Pancreas (tissue), 10 donors: ENCODE data around the gene FKBP9. TPM values are rescaled to one million over a fixed set of nuclear protein-coding genes. Genes with fewer than 3 reads are reported as not detected.

Source experiments
- ATAC-seq, 4 donors: fragments of 200-7000 bp; cut with Tn5 transposase; one replicate each; pipeline versions ENCODE4 v1.8.0 to v1.9.1; 2020; ENCODE audit warnings: mild to moderate bottlenecking in 4 of 4, moderate library complexity in 4 of 4
- DNase-seq, 6 donors: peaks; one replicate each; pipeline ENCODE4 v3.0.0-alpha.2; 2020
- FAIRE-seq: peaks from 2 replicates; lab custom pipeline; 2012; peaks lifted over from hg19 to GRCh38; lab: Jason Lieb, UNC
- H3K27ac ChIP-seq, 4 donors: fragments of 200-600 bp; sonication (generic); 1 replicate in 3 of 4; 2 replicates in 1 of 4; pipeline versions ENCODE4 v1.5.0 to v1.8.0; 2020
- H3K27me3 ChIP-seq, 4 donors: fragments of 200-600 bp; one replicate each; pipeline ENCODE4 v1.8.0; 2021
- H3K36me3 ChIP-seq, 3 donors: fragments of 200-600 bp; sonication (generic) in 1 of 3; one replicate each; pipeline versions ENCODE4 v1.5.0 to v1.8.0; 2020 to 2021
- H3K4me1 ChIP-seq, 3 donors: fragments of 200-600 bp; one replicate each; pipeline ENCODE4 v1.8.0; 2021
- H3K4me3 ChIP-seq, 4 donors: fragments of 200-600 bp; sonication (generic) in 2 of 4; one replicate each; pipeline versions ENCODE4 v1.5.0 to v1.8.0; 2020 to 2021
- H3K9me3 ChIP-seq, 4 donors: fragments of 200-600 bp; one replicate each; pipeline ENCODE4 v1.8.0; 2021
- WGBS, 2 donors: extraction: QIAGEN DNeasy Blood & Tissue Kit; methylation state at CpG; one replicate each; pipeline ENCODE4 v1.1.7; 2013; 5-methylcytosine and 5-hydroxymethylcytosine counted together
- intact Hi-C, 3 donors: fragments of 100-400 bp; cut with DNase I; formaldehyde crosslinking; loops; one replicate each; pipeline versions ENCODE4 v1.11.1 to v1.14.2; 2022
- polyA plus RNA-seq, 2 donors: library from polyadenylated mRNA; stranded (reverse); fragments of 200-250 nt; gene quantifications; one replicate each; pipeline ENCODE4 v1.2.3, GENCODE V29; 2013
- total RNA-seq, 6 donors: library from RNA; stranded (reverse); fragmentation: NEBNext Ultra II Directional in 4 of 6; extraction: Animal tissue kit (Norgen Biotek cat#: 25700) in 4 of 6; gene quantifications; one replicate each; pipeline versions ENCODE4 v1.2.1 to v1.2.4, GENCODE V29; 2021 to 2023
- TF ChIP-seq, protein P1 (sequence below), 4 donors: fragments of 200-600 bp; sonication (generic) in 3 of 4; IDR thresholded peaks; one replicate each; pipeline versions ENCODE4 v1.5.0 to v1.8.0; 2021; ENCODE audit warnings: antibody characterized with exemption in 4 of 4
- donor health status: healthy with polysubstance abuse.
- donor health status: DM: no; HTN: no; CAD: no; lungs with moderate emphysema.
- donor health status: DM: no; HTN: no; CAD: no.
- donor health status: control.
- donor health status: control.
- donor health status: Bipolar disorder and iron deficiency.
- donor health status: DM: yes; HTN: yes; CAD: no.
- donor health status: DM: no; HTN: no; CAD: no.
- donor health status: DM: no; HTN: no; CAD: no.
- donor health status: DM: yes; HTN: yes; CAD: no.

The FKBP9 gene
- total and polyA plus RNA-seq, 8 donors: 20.0 to 82.4 (median 50.2) TPM

DNA sequence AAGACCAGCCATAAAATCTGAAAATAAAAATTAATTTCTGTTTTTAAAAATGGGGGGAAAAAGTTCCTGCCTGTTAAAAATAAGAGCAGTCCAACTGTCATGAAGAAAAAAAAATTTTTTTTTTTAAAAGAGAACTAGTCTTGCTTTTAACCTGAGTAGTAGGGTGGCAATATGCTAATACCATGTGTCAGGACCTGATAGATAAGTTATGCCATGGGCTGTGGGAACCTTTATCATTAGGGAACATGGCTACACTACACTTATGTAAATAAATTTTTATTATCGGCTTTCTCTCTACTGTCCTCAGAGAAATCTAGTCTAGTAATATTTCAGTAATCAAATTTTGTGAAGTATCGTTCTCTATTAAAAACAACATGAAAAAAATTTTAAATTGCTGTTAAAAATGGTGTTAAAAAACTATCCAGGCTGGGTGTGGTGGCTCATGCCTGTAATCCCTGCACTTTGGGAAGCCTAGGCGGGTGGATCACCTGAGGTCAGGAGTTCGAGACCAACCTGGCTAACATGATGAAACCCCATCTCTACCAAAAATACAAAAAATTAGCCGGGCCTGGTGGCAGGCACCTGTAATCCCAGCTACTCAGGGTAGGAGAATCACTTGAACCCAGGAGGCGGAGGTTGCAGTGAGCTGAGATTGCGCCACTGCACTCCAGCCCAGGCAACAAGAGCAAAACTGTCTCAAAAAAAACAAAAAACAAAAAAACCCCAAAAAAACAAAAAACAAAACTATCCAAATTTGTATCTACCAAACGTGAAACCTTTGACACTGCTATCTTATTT is 84.6 kb downstream of the FKBP9 start:
- no peaks in the 10 kb centered on the region for H3K36me3 ChIP-seq
- intact Hi-C loops: no loop called here
- no peak for DNase-seq
- peak overlapping the region in 2 of 4 donors; percentile 90 to 92 for H3K27ac ChIP-seq
- H3K4me3 ChIP-seq: no peak overlapping the region
- no peak for FAIRE-seq
- 72 to 74% methylated on average over 8 of the region's 8 CpGs for WGBS, 2 donors
- TF ChIP-seq, protein P1, sequence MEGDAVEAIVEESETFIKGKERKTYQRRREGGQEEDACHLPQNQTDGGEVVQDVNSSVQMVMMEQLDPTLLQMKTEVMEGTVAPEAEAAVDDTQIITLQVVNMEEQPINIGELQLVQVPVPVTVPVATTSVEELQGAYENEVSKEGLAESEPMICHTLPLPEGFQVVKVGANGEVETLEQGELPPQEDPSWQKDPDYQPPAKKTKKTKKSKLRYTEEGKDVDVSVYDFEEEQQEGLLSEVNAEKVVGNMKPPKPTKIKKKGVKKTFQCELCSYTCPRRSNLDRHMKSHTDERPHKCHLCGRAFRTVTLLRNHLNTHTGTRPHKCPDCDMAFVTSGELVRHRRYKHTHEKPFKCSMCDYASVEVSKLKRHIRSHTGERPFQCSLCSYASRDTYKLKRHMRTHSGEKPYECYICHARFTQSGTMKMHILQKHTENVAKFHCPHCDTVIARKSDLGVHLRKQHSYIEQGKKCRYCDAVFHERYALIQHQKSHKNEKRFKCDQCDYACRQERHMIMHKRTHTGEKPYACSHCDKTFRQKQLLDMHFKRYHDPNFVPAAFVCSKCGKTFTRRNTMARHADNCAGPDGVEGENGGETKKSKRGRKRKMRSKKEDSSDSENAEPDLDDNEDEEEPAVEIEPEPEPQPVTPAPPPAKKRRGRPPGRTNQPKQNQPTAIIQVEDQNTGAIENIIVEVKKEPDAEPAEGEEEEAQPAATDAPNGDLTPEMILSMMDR (IDR thresholded peaks at IDR 0.05): no peak
- no peak for ATAC-seq
- peaks cover 33 to 54% (median 51%) of the 10 kb centered on the region in 3 donors for H3K4me1 ChIP-seq
- no peaks in the 10 kb centered on the region for H3K27me3 ChIP-seq
- H3K9me3 ChIP-seq: no peaks in the 10 kb centered on the region

DNA sequence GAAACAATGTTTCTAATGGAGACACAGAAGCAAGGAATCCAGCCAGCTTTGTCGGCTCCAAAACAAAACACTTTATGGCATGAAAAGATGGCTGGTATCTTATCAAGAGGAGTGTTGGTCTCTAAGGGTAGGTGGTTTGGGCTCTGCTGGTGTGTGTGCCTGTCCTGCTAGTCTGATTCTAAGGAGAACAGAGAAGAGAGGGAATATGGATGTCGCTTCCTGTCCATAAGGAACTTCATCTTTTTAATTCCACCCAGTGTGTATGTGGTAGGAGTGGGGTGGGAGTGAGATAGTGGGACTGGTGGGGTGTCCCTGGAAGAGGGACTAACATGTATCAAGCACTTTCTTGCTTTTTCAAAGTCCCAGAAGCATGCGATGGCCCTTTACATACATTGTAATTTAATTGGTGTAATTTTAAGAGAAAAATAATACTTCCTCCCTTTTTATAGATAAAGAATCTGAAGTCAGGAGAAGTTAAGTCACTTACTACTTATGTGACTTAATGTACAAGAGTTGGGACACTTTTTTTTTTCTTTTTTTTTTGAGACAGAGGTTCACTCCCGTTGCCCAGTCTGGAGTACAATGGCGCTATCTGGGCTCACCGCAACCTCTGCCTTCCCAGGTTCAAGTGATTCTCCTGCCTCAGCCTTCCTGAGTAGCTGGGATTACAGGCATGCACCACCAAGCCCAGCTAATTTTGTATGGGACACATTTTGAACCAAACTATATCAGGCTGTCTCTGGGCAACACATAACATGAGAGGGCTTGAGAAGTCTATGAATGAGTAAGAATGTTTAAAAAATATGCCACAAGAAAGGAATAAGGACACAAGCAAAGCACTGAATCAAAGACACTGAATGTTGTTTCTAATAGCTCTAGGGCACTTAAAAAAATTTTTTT is 86.5 kb downstream of the FKBP9 start:
- TF ChIP-seq, protein P1 (IDR thresholded peaks at IDR 0.05): no peak
- Histone ChIP-seq H3K27me3 (no peaks in the 10 kb centered on the region), H3K9me3 (no peaks in the 10 kb centered on the region), H3K27ac (peak overlapping the region; percentile 66 to 92 (median 80)), H3K4me3 (peak overlapping the region in 2 of 4 donors; percentile 16 to 22), H3K36me3 (no peaks in the 10 kb centered on the region), H3K4me1 (peaks cover 30 to 43% (median 35%) of the 10 kb centered on the region in 3 donors)
- FAIRE-seq (no peak), DNase-seq (no peak), ATAC-seq (peak; percentile 6 to 24 (median 10))
- intact Hi-C loops: no loop called here
- 49 to 51% methylated on average over 6 of the region's 6 CpGs for WGBS, 2 donors

DNA sequence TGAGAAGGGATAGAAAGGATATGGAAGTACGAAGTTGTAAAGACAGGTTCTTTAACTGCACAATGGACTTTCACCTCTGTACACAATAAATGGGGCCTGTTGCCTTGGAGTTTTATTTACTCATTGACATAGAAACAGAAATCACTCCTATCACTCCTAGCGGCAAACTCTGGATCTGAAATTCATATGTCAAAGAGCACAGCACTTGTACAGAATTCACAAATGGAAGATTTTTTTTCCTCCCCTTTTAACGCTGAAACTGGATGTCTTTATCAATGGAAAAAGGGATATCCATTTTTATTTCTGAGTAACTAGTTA is 87.1 kb downstream of the FKBP9 start:
- peak; percentile 84 for FAIRE-seq
- WGBS, 2 donors: 5 to 7% methylated on average over 3 of the region's 3 CpGs
- no peaks in the 10 kb centered on the region for H3K36me3 ChIP-seq
- no peaks in the 10 kb centered on the region for H3K27me3 ChIP-seq
- intact Hi-C loops: no loop called here
- H3K4me3 ChIP-seq: peak overlapping the region in 2 of 4 donors; percentile 16 to 22
- peak overlapping the region; percentile 66 to 92 (median 80) for H3K27ac ChIP-seq
- H3K9me3 ChIP-seq: no peaks in the 10 kb centered on the region
- DNase-seq: peak in 2 of 6 donors; percentile 42 to 48
- ATAC-seq: peak; percentile 84 to 90 (median 87)
- peaks cover 29 to 45% (median 35%) of the 10 kb centered on the region in 3 donors for H3K4me1 ChIP-seq
- TF ChIP-seq, protein P1 (IDR thresholded peaks at IDR 0.05): peak in 3 of 4 donors; percentile 26 to 45 (median 34)

- Histone ChIP-seq H3K4me1 (peaks cover 29 to 50% (median 41%) of the 10 kb centered on the region in 3 donors), H3K27me3 (no peaks in the 10 kb centered on the region), H3K36me3 (no peaks in the 10 kb centered on the region), H3K4me3 (no peak overlapping the region), H3K27ac (peak overlapping the region in 3 of 4 donors; percentile 13 to 92 (median 90)), H3K9me3 (no peaks in the 10 kb centered on the region)
- TF ChIP-seq, protein P1 (IDR thresholded peaks at IDR 0.05): no peak
- 12 to 14% methylated on average over 2 of the region's 2 CpGs for WGBS, 2 donors
- ATAC-seq: no peak
- peak; percentile 82 for FAIRE-seq
- intact Hi-C loops: no loop called here
- DNase-seq: no peak
Measured at GRCh38 chr7:33044986-33045385, 87.7 kb downstream of the FKBP9 start.
